Epithelial cell of prostate (primary cell): Measurements from ENCODE around the gene ADNP2.

Experiments used
- DNase-seq: peaks from one replicate; pipeline ENCODE4 v3.0.0-alpha.2; 2011; ENCODE audit warnings: low read depth, low spot score
- H3K27ac ChIP-seq: fragments of 450-650 bp; 2 replicates; pipeline ENCODE4 v1.5.1; 2017; ENCODE audit warnings: mild to moderate bottlenecking

Gene ADNP2, protein sequence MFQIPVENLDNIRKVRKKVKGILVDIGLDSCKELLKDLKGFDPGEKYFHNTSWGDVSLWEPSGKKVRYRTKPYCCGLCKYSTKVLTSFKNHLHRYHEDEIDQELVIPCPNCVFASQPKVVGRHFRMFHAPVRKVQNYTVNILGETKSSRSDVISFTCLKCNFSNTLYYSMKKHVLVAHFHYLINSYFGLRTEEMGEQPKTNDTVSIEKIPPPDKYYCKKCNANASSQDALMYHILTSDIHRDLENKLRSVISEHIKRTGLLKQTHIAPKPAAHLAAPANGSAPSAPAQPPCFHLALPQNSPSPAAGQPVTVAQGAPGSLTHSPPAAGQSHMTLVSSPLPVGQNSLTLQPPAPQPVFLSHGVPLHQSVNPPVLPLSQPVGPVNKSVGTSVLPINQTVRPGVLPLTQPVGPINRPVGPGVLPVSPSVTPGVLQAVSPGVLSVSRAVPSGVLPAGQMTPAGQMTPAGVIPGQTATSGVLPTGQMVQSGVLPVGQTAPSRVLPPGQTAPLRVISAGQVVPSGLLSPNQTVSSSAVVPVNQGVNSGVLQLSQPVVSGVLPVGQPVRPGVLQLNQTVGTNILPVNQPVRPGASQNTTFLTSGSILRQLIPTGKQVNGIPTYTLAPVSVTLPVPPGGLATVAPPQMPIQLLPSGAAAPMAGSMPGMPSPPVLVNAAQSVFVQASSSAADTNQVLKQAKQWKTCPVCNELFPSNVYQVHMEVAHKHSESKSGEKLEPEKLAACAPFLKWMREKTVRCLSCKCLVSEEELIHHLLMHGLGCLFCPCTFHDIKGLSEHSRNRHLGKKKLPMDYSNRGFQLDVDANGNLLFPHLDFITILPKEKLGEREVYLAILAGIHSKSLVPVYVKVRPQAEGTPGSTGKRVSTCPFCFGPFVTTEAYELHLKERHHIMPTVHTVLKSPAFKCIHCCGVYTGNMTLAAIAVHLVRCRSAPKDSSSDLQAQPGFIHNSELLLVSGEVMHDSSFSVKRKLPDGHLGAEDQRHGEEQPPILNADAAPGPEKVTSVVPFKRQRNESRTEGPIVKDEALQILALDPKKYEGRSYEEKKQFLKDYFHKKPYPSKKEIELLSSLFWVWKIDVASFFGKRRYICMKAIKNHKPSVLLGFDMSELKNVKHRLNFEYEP

GRCh38 chr18:80108739-80109675 is at the start of gene ADNP2:
TSS of gene ADNP2 (plus strand) at chr18:80109262. CDS start at chr18:80117543, 8,281 bp downstream.
- peak within 1 kb of the TSS; percentile 74 for H3K27ac ChIP-seq
- peak; percentile 88 for DNase-seq

GRCh38 chr18:80059945-80060344 is 49.1 kb upstream of the ADNP2 start:
- DNase-seq = no peak

GRCh38 chr18:80065705-80066104 is 43.4 kb upstream of the ADNP2 start:
- no peak for DNase-seq
- no peak overlapping the region for H3K27ac ChIP-seq

More at GRCh38 chr18:80059945-80060344, 49.1 kb upstream of the ADNP2 start:
- no peak overlapping the region for H3K27ac ChIP-seq

GRCh38 chr18:80067321-80067720 is 41.7 kb upstream of the ADNP2 start:
- H3K27ac ChIP-seq = no peak overlapping the region
- no peak for DNase-seq

GRCh38 chr18:80067897-80068296 is 41.2 kb upstream of the ADNP2 start:
- no peak overlapping the region for H3K27ac ChIP-seq
- DNase-seq = no peak

DNA sequence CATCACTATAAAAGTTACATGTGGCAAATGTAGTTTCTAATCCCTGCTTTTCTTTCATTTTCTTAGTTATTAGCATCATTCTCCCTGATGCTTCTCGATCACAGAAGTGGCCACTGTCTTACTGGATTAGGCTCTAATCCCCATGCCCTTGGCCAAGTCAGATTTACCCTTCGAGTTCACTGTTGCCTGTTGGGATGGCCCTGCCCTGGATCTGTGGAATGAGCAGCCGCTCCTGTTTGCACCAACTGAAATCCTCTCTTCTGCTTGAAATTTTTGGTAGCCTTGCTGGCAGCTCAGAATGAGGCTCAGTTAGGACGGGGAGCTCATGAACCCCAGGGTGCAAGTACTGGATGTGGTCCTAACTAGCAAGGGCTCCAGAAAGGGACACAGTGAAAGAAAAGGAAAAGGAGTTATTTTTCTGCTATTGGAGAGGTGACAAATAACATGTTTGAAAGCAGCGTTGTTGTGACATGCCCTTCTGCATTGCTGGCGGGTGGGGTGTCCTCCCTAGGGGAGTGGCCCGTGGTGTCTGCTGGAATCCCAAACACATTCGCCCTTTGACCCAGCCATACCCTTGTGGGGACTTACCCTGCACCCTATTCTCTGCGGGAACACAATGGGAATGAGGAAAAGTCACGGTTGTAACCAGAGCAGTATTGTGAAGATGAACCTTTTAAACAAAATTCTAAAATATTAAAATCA is 40.3 kb upstream of the ADNP2 start:
- H3K27ac ChIP-seq = no peak overlapping the region
- DNase-seq = no peak

DNA sequence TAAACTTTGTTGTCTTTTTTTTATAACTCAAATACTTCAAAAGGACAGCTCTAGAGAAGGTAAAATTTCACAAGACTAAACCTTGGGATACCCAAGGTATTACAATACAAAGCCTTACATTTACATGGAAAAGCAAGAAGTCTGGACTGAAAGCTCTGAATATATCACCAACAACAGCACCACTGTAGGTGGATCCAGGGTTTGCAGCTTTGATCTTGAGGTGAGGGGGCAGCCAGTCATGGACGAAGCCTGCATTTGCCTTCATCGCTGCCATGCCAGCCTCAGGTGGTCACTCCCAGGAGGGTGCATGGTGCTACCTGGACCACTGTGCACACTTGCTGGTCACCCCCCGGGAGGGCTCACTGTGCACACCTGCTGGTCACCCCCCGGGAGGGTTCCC is 38.2 kb upstream of the ADNP2 start:
- no peak overlapping the region for H3K27ac ChIP-seq

DNA sequence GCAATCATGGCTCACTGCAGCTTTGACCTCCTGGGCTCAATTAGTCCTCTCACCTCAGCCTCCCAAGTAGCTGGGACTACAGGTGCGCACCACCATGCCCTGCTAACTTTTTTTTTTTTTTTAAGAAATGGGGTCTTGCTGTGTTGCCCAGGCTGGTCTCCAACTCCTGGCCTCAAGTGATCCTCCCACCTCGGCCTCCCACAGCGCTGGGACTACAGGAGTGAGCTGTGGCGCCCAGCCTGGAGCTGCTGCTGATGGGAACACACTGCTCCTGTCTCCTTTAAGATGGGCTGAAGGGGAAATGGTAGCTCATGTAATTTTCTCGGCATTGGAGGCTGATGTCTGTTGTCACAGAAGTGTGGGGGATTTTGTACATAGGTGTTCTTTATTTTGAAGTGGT is 34.9 kb upstream of the ADNP2 start:
- no peak for DNase-seq
- H3K27ac ChIP-seq = no peak overlapping the region

More for the DNA sequence above, 38.2 kb upstream of the ADNP2 start:
- DNase-seq = no peak

DNA sequence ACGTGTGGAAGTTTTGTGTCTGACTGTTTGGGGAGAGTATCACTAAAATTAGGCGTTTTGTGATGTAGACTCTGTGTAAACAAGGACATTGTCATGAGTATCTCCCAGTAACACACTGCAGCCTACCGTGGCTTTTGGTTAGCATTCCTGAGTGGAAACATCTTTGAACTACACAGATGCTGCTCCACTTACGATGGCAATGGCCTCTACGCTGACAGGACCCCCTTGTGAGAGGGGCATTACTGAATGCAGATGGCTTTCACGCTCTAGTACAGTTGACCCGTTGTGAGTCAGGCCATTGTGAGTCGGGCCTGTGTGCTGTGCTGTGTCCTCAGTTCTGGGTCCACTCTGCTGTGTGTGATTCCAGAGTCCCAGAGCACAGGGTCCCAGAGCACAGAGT is 34.4 kb upstream of the ADNP2 start:
- no peak for DNase-seq
- no peak overlapping the region for H3K27ac ChIP-seq

GRCh38 chr18:80075940-80076339 is 33.1 kb upstream of the ADNP2 start:
- no peak for DNase-seq

DNA sequence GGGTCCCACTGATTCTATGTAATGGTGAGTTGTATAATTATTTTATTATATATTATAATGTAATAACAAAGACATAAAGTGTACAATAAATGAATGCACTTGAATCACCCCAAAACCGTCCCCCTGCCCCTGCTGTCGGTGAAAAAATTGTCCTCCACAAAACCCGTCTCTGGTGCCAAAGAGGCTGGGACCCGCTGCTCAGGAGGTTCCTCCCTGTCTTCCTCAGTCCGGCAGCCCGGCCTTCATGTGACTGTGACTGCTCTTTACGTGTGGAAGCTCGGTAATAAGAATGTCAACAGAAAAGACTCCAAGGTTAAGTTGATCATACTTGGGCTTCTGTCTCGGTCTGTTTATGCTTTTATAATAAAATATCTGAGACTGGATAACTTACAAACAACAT is 32.7 kb upstream of the ADNP2 start:
- H3K27ac ChIP-seq = no peak overlapping the region
- DNase-seq = no peak

More at GRCh38 chr18:80075940-80076339, 33.1 kb upstream of the ADNP2 start:
- H3K27ac ChIP-seq = no peak overlapping the region

- DNase-seq = no peak
- no peak overlapping the region for H3K27ac ChIP-seq
Measured at GRCh38 chr18:80077873-80078272, 31.2 kb upstream of the ADNP2 start.

- no peak overlapping the region for H3K27ac ChIP-seq
- DNase-seq = no peak
Measured at GRCh38 chr18:80086281-80086680, 22.8 kb upstream of the ADNP2 start.

GRCh38 chr18:80088036-80088435 is 21.0 kb upstream of the ADNP2 start:
- DNase-seq = no peak
- no peak overlapping the region for H3K27ac ChIP-seq

DNA sequence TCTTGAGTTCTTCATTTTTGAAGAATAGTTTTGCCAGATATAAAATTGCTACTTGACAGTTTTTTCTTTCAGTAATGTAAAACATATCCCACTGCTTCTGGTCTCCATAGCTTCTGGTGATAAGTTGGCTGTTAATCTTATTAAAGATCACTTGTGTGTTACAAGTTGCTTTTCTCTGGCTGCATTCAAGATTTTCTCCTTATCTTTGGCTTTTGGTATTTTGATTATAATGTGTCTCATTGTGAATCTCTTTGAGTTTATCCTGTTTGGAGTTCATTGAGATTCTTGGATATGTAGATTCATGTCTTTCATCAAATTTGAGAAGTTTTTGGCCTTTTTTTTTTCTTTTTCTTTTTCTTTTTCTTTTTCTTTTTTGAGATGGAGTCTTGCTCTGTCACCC is 20.2 kb upstream of the ADNP2 start:
- no peak overlapping the region for H3K27ac ChIP-seq
- no peak for DNase-seq

GRCh38 chr18:80095414-80095813 is 13.6 kb upstream of the ADNP2 start:
- DNase-seq = no peak
- no peak overlapping the region for H3K27ac ChIP-seq

DNA sequence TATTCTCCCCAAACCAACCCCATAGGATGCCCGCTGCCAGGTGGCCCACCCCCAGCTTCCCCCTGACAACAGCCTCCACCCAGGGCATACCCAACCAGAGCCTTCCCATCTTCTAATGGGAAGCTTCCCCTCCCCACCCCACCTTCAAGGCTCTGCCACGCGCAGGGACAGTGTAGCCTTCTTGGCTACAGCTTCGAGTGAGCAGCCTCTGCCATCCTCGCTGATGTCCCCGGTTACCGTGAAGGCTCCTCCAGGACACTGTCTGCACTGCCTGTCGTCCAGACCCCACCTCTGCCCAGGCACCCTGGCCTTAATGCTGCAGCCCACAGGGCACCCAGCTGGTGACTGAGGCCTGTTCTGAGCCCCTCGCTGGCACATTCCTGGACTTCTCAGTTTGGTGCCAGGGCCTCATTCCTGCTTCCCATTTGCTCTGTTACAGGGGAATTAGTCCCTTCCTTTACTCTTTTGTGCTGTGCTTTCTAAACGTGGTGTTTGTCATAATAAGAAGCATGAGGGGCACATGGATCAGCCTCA is 13.0 kb upstream of the ADNP2 start:
- DNase-seq = no peak
- H3K27ac ChIP-seq = no peak overlapping the region

GRCh38 chr18:80097201-80097600 is 11.9 kb upstream of the ADNP2 start:
- DNase-seq = no peak
- no peak overlapping the region for H3K27ac ChIP-seq

DNA sequence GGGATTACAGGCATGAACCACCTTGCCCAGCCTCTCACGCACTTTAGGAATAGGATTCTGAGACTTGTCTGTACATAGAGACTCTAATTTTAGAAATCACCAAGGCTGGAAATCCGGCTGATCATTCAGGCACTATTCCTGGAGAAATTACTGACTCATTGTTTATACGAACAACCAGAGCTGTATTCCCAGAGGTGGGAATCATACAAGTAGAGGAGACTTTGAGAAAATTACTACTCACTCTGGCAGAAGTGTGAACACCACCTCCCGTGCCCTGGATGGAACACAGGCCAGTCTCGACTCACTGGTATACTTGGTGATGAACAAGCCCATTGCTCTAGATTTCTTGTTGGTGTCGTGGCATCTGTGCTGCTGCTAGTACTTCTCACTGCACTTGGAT is 5.8 kb upstream of the ADNP2 start:
- no peak overlapping the region for H3K27ac ChIP-seq
- DNase-seq = no peak
